Upper lobe of right lung (tissue), 1 donor: ENCODE measurements around the gene PLCH1. TPM values are rescaled to one million over a fixed set of nuclear protein-coding genes. Genes with fewer than 3 reads are reported as not detected.

ENCODE experiments used
- ATAC-seq: fragments of 200-7000 bp; cut with Tn5 transposase; one replicate; pipeline ENCODE4 v1.9.1; 2020; ENCODE audit warnings: mild to moderate bottlenecking, moderate library complexity
- DNase-seq: peaks from one replicate; pipeline ENCODE4 v3.0.0-alpha.2; 2020
- H3K27ac ChIP-seq: fragments of 200-600 bp; one replicate; pipeline ENCODE4 v1.8.0; 2022
- H3K27me3 ChIP-seq: fragments of 200-600 bp; one replicate; pipeline ENCODE4 v1.8.0; 2022; ENCODE audit warnings: mild to moderate bottlenecking
- H3K36me3 ChIP-seq: fragments of 200-600 bp; one replicate; pipeline ENCODE4 v1.8.0; 2022
- H3K4me1 ChIP-seq: fragments of 200-600 bp; one replicate; pipeline ENCODE4 v1.8.0; 2022
- H3K4me3 ChIP-seq: fragments of 200-600 bp; one replicate; pipeline ENCODE4 v1.8.0; 2022; ENCODE audit warnings: mild to moderate bottlenecking
- H3K9me3 ChIP-seq: fragments of 200-600 bp; one replicate; pipeline ENCODE4 v1.8.0; 2022
- intact Hi-C: fragments of 100-400 bp; cut with DNase I; formaldehyde crosslinking; loops from one replicate; pipeline ENCODE4 v1.11.0; 2022
- total RNA-seq: library from RNA; stranded (reverse); fragmentation: NEBNext Ultra II Directional; extraction: Animal tissue kit (Norgen Biotek cat#: 25700); gene quantifications from one replicate; pipeline ENCODE4 v1.2.1, GENCODE V29; 2021
- TF ChIP-seq, protein P1 (sequence below): fragments of 200-600 bp; IDR thresholded peaks from one replicate; pipeline ENCODE4 v1.8.0; 2022; ENCODE audit warnings: antibody characterized with exemption
- donor health status: DM: no; HTN: yes; CAD: no; lungs with severe emphysema.

The PLCH1 gene
- total RNA-seq, 1 donor from 2014 or later = 12.1 TPM

DNA sequence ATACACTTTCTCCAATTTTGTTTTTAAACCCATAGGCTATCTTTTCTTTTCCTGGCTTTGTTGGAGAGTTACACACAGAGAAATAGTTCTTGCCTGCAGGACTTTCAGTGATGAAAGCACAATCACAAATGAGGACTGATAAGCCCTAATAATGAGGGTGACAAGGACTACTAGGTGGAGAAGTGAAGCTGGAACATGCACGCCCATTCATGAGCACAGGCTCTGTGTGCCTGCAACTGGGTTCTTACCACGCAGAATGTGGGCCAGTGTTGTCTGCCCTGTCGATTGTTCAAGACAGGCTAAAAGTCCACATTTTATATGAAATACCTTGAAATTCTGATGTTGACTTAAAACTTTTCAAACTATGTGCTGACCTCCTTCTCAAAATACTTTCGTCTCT lies 289.1 kb downstream of the PLCH1 start:
- no peak for DNase-seq
- intact Hi-C loops = no loop called here
- Histone ChIP-seq H3K4me1 (no peaks in the 10 kb centered on the region), H3K27me3 (no peaks in the 10 kb centered on the region), H3K4me3 (no peak overlapping the region), H3K36me3 (no peaks in the 10 kb centered on the region), H3K27ac (no peak overlapping the region), H3K9me3 (no peaks in the 10 kb centered on the region)
- ATAC-seq = no peak
- TF ChIP-seq, protein P1, sequence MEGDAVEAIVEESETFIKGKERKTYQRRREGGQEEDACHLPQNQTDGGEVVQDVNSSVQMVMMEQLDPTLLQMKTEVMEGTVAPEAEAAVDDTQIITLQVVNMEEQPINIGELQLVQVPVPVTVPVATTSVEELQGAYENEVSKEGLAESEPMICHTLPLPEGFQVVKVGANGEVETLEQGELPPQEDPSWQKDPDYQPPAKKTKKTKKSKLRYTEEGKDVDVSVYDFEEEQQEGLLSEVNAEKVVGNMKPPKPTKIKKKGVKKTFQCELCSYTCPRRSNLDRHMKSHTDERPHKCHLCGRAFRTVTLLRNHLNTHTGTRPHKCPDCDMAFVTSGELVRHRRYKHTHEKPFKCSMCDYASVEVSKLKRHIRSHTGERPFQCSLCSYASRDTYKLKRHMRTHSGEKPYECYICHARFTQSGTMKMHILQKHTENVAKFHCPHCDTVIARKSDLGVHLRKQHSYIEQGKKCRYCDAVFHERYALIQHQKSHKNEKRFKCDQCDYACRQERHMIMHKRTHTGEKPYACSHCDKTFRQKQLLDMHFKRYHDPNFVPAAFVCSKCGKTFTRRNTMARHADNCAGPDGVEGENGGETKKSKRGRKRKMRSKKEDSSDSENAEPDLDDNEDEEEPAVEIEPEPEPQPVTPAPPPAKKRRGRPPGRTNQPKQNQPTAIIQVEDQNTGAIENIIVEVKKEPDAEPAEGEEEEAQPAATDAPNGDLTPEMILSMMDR = no peak

DNA sequence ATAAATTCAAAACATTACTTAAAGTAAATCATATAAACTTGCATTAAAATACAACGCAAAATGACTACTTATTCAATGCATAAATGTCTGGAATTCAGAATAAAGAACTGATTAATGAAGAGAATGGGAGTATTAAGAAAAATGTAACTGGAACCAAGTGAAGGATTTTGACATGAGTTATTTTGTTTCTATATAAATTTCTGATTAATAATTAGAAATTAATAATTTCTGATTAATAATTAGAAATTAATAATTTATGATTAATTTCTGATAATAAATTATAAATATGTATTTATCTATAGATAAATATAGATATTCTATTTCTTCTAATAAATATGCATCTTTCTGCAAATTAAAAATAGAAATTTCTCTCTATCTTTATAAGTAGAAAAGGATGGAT lies 291.4 kb downstream of the PLCH1 start:
- ATAC-seq (no peak), DNase-seq (no peak)
- H3K27ac ChIP-seq = no peak overlapping the region
- TF ChIP-seq, protein P1 = no peak
- no peaks in the 10 kb centered on the region for H3K27me3 ChIP-seq
- no peak overlapping the region for H3K4me3 ChIP-seq
- no peaks in the 10 kb centered on the region for H3K9me3 ChIP-seq
- H3K36me3 ChIP-seq = no peaks in the 10 kb centered on the region
- no peaks in the 10 kb centered on the region for H3K4me1 ChIP-seq
- intact Hi-C loops = no loop called here

DNA sequence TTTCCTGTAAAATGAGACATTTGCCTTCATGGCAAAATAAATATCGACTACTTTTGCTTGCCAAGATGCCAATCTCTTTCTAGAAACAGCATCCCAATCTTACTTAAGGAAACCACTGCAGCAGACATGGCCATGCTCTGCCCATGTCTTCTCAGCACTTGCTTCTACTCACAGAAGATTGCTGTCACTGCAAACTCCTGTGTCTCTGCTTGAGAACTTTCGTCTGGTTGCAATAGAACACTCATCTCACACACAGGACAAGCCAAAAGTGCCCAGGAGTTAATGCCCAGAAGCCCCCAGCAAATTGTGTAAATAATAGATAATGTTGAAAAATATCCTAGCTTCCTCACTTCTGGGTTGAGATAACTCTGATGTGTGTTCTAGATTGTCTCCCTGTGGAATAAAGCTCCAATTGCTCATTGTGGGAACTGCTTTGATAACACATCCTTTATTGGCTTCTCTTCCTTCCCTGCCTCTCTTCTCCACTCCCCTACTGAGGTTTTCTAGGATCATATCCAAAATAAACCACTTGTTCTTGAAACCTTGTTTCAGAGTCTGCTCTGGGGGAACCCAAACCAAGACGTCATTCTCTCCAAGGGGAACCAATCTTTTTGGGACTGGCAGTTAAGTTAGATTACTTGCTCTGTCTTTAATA lies 295.1 kb downstream of the PLCH1 start:
- intact Hi-C loops = no loop called here

DNA sequence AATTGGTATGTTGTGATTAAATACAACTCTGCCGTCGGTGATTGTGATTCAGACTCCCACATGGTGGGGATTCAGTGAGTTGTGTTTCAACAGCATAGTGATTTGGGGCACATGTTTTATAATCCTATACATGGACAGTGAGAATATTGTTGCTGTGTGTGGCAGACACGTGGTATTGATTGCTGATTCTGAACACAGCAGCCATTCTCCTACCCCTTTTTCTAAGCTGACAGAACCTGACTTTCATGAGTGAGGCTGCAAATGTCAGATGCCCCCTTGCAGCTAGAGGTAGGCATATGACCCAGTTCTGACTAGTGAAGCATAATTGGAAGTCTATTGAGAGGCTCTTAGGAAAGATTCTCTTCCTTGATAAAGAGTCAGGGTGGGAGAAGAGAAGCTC lies 296.3 kb downstream of the PLCH1 start:
- Histone ChIP-seq H3K27me3 (no peaks in the 10 kb centered on the region), H3K27ac (no peak overlapping the region), H3K4me3 (no peak overlapping the region), H3K4me1 (no peaks in the 10 kb centered on the region), H3K36me3 (no peaks in the 10 kb centered on the region), H3K9me3 (no peaks in the 10 kb centered on the region)
- ATAC-seq = no peak
- intact Hi-C loops = no loop called here
- DNase-seq = no peak
- TF ChIP-seq, protein P1 = no peak

More for the DNA sequence above, 295.1 kb downstream of the PLCH1 start:
- H3K27me3 ChIP-seq = no peaks in the 10 kb centered on the region
- DNase-seq (no peak), ATAC-seq (no peak)
- no peaks in the 10 kb centered on the region for H3K36me3 ChIP-seq
- TF ChIP-seq, protein P1 = no peak
- no peaks in the 10 kb centered on the region for H3K4me1 ChIP-seq
- no peak overlapping the region for H3K4me3 ChIP-seq
- H3K27ac ChIP-seq = no peak overlapping the region
- H3K9me3 ChIP-seq = no peaks in the 10 kb centered on the region

DNA sequence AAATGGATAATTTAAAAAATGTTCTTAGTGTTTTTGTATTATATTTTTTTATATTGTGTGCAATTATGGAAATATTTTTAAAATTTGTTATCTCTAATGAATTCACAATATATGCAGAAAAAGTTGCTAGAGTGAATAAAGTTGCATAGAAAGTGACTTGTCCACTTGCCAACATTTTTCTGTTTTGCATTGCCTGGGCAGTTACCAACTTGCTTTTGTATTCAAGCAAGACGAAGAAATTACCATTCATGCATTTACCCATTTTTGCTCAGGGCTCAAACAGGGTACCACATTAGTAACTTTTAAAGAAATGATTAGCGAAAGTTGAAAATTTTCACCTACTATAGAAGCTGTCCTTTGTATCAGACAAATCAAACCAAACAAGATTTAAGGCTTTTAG lies 298.5 kb downstream of the PLCH1 start:
- intact Hi-C loops = no loop called here
- H3K27ac ChIP-seq = no peak overlapping the region
- TF ChIP-seq, protein P1 = no peak
- DNase-seq = no peak
- H3K27me3 ChIP-seq = no peaks in the 10 kb centered on the region
- no peaks in the 10 kb centered on the region for H3K4me1 ChIP-seq
- no peaks in the 10 kb centered on the region for H3K9me3 ChIP-seq
- H3K4me3 ChIP-seq = no peak overlapping the region
- no peak for ATAC-seq
- H3K36me3 ChIP-seq = no peaks in the 10 kb centered on the region

DNA sequence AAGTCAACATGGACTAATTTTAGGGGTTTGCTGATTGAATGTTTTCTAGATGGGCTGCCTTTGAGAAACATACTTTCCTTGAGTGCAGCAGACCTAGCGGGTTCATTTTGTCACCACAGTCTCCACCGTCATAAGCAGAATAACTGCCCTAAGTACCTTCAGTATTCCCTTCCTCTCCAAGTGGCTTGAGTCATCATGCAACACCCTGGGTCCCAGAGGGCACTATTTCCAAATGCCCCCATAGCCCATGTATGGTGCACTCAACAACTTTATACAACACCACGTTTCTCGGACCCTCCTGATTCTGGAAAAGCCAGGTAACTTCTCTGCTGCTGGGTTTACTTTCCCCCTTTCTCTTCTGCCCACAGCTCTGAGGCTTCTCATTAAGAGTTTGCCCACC lies 300.1 kb downstream of the PLCH1 start:
- intact Hi-C loops = no loop called here
- H3K36me3 ChIP-seq = no peaks in the 10 kb centered on the region
- TF ChIP-seq, protein P1 = no peak
- ATAC-seq (no peak), DNase-seq (no peak)
- H3K27me3 ChIP-seq = no peaks in the 10 kb centered on the region
- H3K9me3 ChIP-seq = no peaks in the 10 kb centered on the region
- no peak overlapping the region for H3K27ac ChIP-seq
- no peaks in the 10 kb centered on the region for H3K4me1 ChIP-seq
- H3K4me3 ChIP-seq = no peak overlapping the region
